Stromal cell of bone marrow (primary cell): ENCODE results near the gene TRIM67.
A peak's percentile ranks its signal among the peaks of the same experiment; 100 is the strongest.
"Not testable (repeated sequence)": the region's sequence is repeated elsewhere in the genome, so short reads cannot be mapped to it uniquely, and the experiment has no call there.

Source experiments
- DNase-seq: peaks from one replicate; pipeline ENCODE4 v3.0.0-alpha.2; 2012; ENCODE audit warnings: low read depth

The TRIM67 gene

GRCh38 chr1:231161667-231162296 is at the start of gene TRIM67:
TRIM67 (plus strand) TSS chr1:231162058; CDS start chr1:231162970, 912 bp downstream.
- DNase-seq, result no peak

GRCh38 chr1:231116738-231117137 is 45.1 kb upstream of the TRIM67 start:
- no peak for DNase-seq

- DNase-seq, result no peak
Measured at GRCh38 chr1:231118704-231119453, 43.0 kb upstream of the TRIM67 start.

- no peak for DNase-seq
Measured at GRCh38 chr1:231121533-231121932, 40.3 kb upstream of the TRIM67 start.

GRCh38 chr1:231122143-231122542 is 39.7 kb upstream of the TRIM67 start:
- no peak for DNase-seq

GRCh38 chr1:231124746-231125145 is 37.1 kb upstream of the TRIM67 start:
- no peak for DNase-seq

GRCh38 chr1:231125972-231126580 is 35.8 kb upstream of the TRIM67 start:
- DNase-seq, result no peak

GRCh38 chr1:231127106-231127505 is 34.8 kb upstream of the TRIM67 start:
- DNase-seq, result not testable (repeated sequence)

- DNase-seq, result not testable (repeated sequence)
Measured at GRCh38 chr1:231128471-231128870, 33.4 kb upstream of the TRIM67 start.

- no peak for DNase-seq
Measured at GRCh38 chr1:231130544-231130943, 31.3 kb upstream of the TRIM67 start.

- DNase-seq, result not testable (repeated sequence)
Measured at GRCh38 chr1:231132591-231132990, 29.3 kb upstream of the TRIM67 start.

GRCh38 chr1:231134624-231135023 is 27.2 kb upstream of the TRIM67 start:
- no peak for DNase-seq

GRCh38 chr1:231138236-231138635 is 23.6 kb upstream of the TRIM67 start:
- DNase-seq, result no peak

- DNase-seq, result peak; percentile 69
Measured at GRCh38 chr1:231139125-231139649, 22.7 kb upstream of the TRIM67 start.

- peak; percentile 75 for DNase-seq
Measured at GRCh38 chr1:231139659-231140654, 21.9 kb upstream of the TRIM67 start.

GRCh38 chr1:231144416-231145193 is 17.3 kb upstream of the TRIM67 start:
- DNase-seq, result no peak

- no peak for DNase-seq
Measured at GRCh38 chr1:231147896-231148295, 14.0 kb upstream of the TRIM67 start.

- no peak for DNase-seq
Measured at GRCh38 chr1:231151811-231152210, 10.0 kb upstream of the TRIM67 start.

GRCh38 chr1:231153726-231154125 is 8.1 kb upstream of the TRIM67 start:
- DNase-seq, result no peak

- no peak for DNase-seq
Measured at GRCh38 chr1:231155808-231156207, 6.0 kb upstream of the TRIM67 start.

- no peak for DNase-seq
Measured at GRCh38 chr1:231157311-231157710, 4.5 kb upstream of the TRIM67 start.
